GM19193 (cell line): ENCODE results near the gene EFEMP2.
A peak's percentile ranks its signal among the peaks of the same experiment; 100 is the strongest.

ENCODE experiments used
- POLR2A ChIP-seq: IDR thresholded peaks from 4 replicates; pipeline ENCODE4 v1.6.1; 2011; ENCODE audit not compliant: insufficient read depth, insufficient read length; ENCODE audit errors: extremely low read depth

Gene EFEMP2

DNA sequence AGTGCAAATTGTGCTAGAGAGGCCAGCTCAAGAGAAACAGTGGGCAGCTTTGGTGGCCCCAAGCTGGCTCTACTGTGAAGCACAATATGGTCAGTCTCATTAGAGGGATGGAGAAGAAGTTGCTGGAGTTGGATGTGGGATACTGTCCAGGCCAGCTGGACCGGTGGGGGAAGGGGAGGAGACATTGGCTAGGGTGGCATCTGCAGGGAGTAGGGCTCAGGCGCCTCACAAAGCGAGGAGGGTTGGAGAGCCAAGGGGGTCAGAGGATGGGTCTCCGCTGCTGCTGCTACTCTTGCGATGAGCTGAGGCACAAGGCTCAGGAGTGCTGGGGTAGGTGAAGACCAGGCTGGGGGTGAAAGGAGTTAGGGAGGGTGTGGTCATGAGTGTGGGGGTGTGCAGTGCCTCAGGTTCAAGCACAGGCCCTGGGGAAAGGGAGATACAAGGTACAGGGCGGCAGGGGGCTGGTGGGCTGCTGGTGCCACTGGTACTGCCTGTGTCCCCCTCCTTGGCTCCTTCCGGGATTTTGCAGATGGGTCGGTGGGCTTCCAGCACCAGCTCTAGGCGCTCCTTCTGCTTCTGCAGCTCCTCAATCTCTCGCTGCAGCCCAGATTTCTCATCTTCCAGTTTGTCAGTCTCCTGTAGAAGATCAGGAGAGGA, 20.2 kb upstream of the EFEMP2 start:
- TF ChIP-seq POLR2A = peak; percentile 15

DNA sequence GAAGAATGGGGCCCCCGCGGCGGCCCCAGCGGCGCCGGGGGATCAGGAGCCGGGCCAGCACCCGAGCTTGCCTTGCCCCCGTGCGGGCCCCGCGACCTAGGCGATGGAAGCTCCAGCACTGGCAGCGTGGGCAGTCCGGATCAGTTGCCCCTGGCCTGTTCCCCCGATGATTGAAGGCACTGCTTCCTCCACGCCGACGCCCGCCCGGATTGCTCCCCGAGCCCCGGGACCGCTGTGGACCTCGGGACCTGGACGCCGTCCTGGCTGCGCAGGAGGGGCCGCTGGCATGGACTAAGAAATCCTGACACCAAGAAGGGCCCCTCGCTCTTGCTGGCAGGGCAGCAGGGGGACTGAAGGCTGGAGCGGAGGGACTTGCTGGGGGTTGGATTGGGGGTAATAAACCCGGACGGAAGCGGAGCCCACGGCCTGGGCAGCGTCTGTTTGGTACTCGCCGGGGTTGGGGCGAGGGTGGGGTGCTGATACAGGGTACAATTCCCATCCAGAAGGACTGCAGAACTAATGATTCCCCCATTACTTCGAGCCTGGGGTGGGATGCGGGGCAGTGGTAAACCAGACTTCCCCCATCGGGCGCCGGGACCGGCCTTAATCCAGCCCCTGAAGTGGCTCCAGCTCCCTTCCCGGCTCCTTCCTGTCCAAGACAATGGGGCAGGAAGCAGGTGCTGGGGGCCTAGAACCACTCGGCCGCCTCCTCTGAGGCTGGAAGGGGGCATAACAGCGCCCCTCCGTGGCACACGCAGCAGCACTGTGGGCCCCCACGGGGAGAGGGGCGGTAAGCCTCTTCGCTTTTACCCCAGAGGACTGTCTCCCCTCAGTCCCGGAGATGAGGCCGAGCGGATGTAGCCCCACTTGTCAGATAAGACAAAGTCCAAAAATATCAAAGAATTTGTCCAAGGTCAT, 18.9 kb upstream of the EFEMP2 start:
- TF ChIP-seq POLR2A = peak; percentile 53

GRCh38 chr11:65890324-65891218, 18.0 kb upstream of the EFEMP2 start, which contains the start of gene CCDC85B:
TSS of gene CCDC85B (plus strand) at chr11:65890673. CDS start at chr11:65890784, 111 bp downstream.
- peak; percentile 98 for TF ChIP-seq POLR2A

DNA sequence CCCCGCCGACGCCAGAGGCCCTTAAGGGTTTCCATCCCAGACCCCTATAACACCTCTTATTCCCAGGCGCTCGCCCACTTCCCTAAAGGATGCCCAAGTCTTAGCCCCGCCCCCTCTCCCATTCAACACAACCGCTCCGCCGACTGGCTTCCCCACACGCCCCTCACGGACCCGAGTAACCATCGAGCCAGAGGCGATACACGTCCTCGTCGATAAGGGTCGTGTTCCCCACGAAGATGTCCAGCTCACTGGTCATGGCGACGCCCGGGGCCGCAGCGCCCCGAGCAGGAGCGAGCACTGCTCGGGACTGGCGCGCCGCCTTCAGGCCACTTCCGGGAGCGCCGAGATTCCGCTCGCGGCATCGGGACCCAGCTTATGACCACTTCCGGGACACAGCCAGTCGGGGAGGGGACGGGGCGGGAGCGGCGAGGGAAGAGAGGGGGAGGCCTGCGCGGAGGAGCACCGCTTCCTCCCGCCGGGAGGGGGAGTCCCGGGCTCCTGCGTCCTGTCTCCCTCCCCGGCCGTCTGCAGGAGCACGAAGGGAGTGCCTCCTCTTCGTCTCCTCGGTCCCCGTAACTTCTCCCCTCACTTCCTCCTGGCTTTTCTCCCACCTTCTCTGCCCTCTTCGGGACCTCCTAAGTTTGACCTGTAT, 15.7 kb upstream of the EFEMP2 start, which contains the start of gene FIBP:
TSS of gene FIBP (minus strand) at position 309 of the 652 bp plus-strand sequence. CDS start at position 256, 53 bp downstream.
- TF ChIP-seq POLR2A = peak; percentile 94

DNA sequence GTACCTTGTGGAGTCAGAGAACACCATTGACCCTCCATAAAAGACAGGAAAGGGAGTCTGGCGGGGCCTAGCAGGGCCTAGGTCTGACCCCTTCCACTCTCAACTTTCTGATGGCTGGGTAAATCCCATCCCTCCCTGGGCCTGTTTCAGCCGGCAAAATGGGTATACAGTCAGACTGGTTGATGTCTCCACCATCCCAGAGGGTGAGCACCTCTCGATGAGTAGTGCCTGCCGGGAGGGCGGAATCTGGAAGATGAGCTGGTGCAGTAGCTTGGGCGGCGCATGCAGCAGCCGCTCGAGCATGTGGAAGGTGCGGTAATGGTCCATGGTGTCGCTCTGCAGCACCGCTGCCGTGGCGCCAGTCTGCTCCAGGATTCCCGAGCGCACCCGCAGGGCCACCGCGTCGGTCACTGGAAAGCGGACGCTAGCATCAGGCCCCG, 15.1 kb upstream of the EFEMP2 start:
- no peak for TF ChIP-seq POLR2A

DNA sequence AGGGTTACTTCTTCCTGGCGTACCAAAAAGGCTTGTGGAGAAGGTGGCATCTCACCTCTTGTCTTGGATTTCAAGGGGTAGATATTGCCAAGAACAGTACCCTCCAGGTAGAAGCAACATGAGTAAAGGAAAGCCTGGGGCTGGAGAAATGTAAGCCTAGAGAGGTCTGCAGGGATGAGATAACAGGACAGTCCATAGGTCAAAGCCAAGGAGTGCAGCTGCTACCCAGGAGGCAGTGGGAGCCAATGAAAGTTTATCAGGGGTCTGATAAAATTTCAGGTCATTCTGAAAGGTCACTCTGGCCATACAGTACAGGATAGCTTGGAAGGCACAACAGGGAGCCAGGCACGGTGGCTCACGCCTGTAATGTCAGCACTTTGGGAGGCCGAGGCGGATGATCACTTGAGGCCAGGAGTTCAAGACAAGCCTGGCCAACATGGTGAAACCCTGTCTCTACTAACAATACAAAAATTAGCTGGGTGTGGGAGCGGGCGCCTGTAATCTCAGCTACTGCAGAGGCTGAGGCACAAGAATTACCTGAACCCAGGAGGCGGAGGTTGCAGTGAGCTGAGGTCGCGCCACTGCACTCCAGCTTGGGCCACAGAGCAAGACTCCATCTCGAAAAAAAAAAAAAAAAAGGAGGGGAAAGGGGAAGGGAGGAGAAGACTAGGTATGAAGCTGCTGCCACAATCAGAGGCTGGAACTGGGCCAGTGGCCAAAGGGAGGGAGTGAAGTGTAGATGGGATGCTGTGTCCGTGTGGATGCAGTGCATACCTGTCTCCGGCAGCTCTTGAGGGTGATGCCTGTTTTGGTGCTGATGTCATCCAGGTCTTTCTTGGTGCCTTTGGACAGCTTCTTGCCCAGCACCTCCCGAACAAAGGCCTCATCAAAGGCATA, 14.5 kb upstream of the EFEMP2 start:
- no peak for TF ChIP-seq POLR2A

DNA sequence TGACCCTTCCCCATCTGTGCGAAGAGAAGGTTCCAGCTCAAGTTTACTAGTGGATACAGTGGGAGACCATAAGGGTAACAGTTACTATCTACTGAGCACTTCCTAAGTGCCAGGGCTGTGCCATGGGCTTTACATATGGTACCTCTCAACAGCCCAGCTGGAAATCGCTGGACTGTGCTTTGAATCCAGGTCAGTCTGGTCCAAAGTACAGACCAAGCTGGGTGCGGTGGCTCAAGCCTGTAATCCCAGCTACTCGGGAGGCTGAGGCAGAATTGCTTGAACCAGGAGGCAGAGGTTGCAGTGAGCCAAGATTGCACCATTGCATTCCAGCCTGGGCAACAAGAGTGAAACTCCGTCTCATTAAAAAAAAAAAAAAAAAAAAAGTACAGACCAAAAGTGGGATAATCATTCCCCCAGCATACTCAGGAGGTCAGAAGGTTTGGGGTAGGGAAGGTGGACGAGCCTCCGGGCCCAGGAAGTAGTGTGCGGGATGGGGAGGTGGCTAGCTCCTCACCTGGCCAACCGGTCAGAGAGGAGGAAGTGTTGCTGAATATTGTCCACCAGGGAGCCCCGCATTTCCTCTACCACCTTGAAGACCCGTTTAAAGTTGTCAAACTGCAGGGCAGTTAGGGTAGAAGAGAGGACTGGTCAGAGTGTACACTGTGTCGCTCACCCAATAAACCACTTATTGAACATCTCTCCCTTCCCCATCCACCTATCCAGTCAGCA, 13.4 kb upstream of the EFEMP2 start:
- TF ChIP-seq POLR2A = no peak

- no peak for TF ChIP-seq POLR2A
These were observed 12.6 kb upstream of the EFEMP2 start for GRCh38 chr11:65885231-65885630.

DNA sequence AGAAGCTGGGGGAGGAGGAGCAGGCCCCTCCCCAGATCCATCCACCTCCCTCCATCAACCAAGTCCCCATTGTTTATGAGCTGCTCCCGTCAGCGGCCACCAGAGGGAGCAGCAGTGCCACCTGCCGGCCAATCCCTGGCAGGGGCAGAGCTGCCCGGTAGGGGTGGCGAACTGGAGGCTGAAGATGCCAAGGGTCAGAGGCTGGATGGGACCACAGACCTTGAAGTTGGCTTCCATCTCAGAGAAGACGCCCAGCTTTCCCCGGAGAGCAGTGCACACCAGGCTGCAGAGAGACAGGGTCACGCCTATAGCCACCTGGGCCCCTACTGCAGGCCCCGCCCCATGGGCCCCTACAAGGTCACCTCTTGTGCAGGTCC, 12.1 kb upstream of the EFEMP2 start:
- TF ChIP-seq POLR2A = no peak

DNA sequence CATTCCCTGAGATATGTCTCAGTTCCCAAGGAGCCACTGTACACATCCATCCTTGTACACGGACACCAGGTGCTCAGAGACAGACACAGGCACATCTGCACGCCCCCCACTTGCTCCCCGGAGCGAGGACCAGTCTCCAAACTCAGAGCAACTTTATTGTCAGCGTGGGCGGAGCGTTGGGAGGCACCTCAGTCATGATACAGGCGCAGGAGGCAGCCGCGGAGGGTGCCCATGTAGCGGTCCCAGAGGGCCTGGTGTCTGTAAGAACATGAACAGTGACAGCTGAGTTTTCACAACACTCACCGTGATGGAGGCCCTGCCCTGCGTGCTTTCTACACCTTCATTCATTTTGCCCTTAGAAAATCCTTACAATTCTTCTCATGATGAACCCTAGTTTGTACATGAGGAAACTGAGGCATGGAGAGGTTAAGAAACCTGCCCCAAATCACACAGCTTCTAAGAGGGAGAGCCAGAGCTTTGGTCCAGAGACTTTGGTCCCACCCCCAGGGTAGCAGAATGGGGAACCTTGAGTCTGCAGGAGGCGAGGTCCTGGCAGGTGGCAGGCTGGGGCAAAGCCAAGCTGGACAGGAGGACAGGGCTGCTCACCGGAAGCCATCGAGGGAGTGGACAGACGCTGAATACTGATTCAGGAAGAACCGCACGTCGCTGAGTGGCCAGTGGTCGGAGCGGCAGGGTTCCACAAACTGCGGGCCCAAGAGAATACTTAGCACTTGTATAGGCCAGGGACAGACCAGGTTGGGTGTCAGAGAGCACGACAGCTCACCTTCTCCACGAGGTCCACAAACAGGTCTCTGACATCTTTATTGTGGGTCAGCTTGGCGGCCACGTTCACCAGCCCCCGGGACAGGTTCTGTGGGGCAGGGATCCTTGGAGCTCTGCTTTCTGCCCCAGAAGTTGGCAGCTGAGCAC, 11.5 kb upstream of the EFEMP2 start:
- TF ChIP-seq POLR2A = no peak

GRCh38 chr11:65883058-65883761, 10.6 kb upstream of the EFEMP2 start:
- no peak for TF ChIP-seq POLR2A
